ENCODE data around the gene STRADB. TPM values are rescaled to one million over a fixed set of nuclear protein-coding genes. Genes with fewer than 3 reads are reported as not detected.

STRADB gene
- total RNA-seq, 1 experiment from 2014 or later = 40.5 TPM

- TF ChIP-seq, protein P1, sequence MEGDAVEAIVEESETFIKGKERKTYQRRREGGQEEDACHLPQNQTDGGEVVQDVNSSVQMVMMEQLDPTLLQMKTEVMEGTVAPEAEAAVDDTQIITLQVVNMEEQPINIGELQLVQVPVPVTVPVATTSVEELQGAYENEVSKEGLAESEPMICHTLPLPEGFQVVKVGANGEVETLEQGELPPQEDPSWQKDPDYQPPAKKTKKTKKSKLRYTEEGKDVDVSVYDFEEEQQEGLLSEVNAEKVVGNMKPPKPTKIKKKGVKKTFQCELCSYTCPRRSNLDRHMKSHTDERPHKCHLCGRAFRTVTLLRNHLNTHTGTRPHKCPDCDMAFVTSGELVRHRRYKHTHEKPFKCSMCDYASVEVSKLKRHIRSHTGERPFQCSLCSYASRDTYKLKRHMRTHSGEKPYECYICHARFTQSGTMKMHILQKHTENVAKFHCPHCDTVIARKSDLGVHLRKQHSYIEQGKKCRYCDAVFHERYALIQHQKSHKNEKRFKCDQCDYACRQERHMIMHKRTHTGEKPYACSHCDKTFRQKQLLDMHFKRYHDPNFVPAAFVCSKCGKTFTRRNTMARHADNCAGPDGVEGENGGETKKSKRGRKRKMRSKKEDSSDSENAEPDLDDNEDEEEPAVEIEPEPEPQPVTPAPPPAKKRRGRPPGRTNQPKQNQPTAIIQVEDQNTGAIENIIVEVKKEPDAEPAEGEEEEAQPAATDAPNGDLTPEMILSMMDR (conservative IDR thresholded peaks at IDR 0.05) = no peak
- Mint-ChIP-seq H3K27me3 (ENCODE audit: low read depth) (peaks cover 18% of the 10 kb centered on the region), H3K36me3 (ENCODE audit: insufficient read depth in 1 of 3, low read depth in 3 of 3) (no peaks in the 10 kb centered on the region; a peak in 1 of 7 replicates), H3K4me1 (no peaks in the 10 kb centered on the region), H3K9me3 (peaks cover 7 to 9% of the 10 kb centered on the region in 2 experiments), H3K4me3 (no peak overlapping the region), H3K27ac (no peak overlapping the region)
- Histone ChIP-seq H4K91ac (ENCODE audit: insufficient read length, low read depth, low read length) (no peak overlapping the region), H3K4ac (ENCODE audit: low read depth, low read length) (no peak overlapping the region), H3K4me1 (ENCODE audit: insufficient read depth, low read length) (no peaks in the 10 kb centered on the region), H3K23me2 (ENCODE audit: insufficient read length, low read depth, low read length, poor library complexity, severe bottlenecking) (no peaks in the 10 kb centered on the region), H3K23ac (ENCODE audit: insufficient read length, low read depth, low read length) (no peak overlapping the region), H3K79me1 (ENCODE audit: insufficient read depth, low read depth, low read length, poor library complexity, severe bottlenecking) (no peaks in the 10 kb centered on the region), H2AK5ac (ENCODE audit: insufficient read length, low read length) (no peak overlapping the region), H3K56ac (ENCODE audit: insufficient read length, low read depth, low read length) (no peak overlapping the region), H2BK12ac (ENCODE audit: insufficient read length, low read depth, low read length) (no peak overlapping the region), H3T11ph (ENCODE audit: low read length) (no peak overlapping the region), H4K20me1 (ENCODE audit: control insufficient read depth, insufficient read depth, insufficient read length) (no peaks in the 10 kb centered on the region), H4K8ac (replicated peaks; ENCODE audit: insufficient read length, low read depth, low read length) (no peak overlapping the region), H3K27me3 (ENCODE audit: insufficient read depth, low read length) (no peaks in the 10 kb centered on the region), H2BK5ac (ENCODE audit: insufficient read length, low read length) (no peak overlapping the region), H2BK20ac (ENCODE audit: low read depth, low read length, poor library complexity, severe bottlenecking) (no peak overlapping the region), H3K79me2 (ENCODE audit: insufficient read depth, low read length) (no peaks in the 10 kb centered on the region), H3K18ac (ENCODE audit: insufficient read length, low read depth, low read length) (no peak overlapping the region), H3K9me3 (ENCODE audit: control insufficient read depth, low read depth, low read length) (no peaks in the 10 kb centered on the region), H2AFZ (ENCODE audit: low read length) (no peak overlapping the region), H2BK120ac (ENCODE audit: low read depth, low read length, poor library complexity, severe bottlenecking) (no peak overlapping the region), H3K14ac (ENCODE audit: insufficient read depth, low read length) (no peak overlapping the region), H3K27ac (ENCODE audit: insufficient read length, low read depth, low read length) (no peak overlapping the region), H4K5ac (ENCODE audit: insufficient read length, low read depth, low read length) (no peak overlapping the region), H3K4me2 (ENCODE audit: insufficient read depth, insufficient read length, low read length) (no peak overlapping the region), H3K9ac (ENCODE audit: extremely low read depth, insufficient read length, low read length) (no peak overlapping the region), H2BK15ac (ENCODE audit: low read depth, low read length) (no peak overlapping the region)
- WGBS (ENCODE audit: extremely low coverage, insufficient read length, low lambda C conversion rate) = no CpG with 5 or more reads among the region's 1 CpG
- no peak for DNase-seq
Observed at GRCh38 chr2:201523506-201523905, 72.0 kb downstream of the STRADB start.

Other genes with a start within 250 kb of the STRADB start
- gene CASP8, start 191.2 kb upstream of the STRADB start, total RNA-seq (2021) = 7.8 and 10.0 TPM in 2 replicates
- gene FLACC1, start 94.4 kb upstream of the STRADB start, total RNA-seq (2021) = 0.42 TPM in 1 of 2 replicates, not detected in the other
- 13.8 and 14.2 TPM in 2 replicates for gene TRAK2, start 282 bp upstream of the STRADB start, total RNA-seq (2021)
- 37.7 and 38.4 TPM in 2 replicates for gene TMEM237, start 191.8 kb downstream of the STRADB start, total RNA-seq (2021)
- not detected in 2 replicates for gene MPP4, start 246.9 kb downstream of the STRADB start, total RNA-seq (2021)

Measured in H9 (cell line).